Activated T-cell treated with anti-CD3 and anti-CD28 coated beads for 1 hour (primary cell): ENCODE data around the gene NEDD4L.
A peak's percentile ranks its signal among the peaks of the same experiment; 100 is the strongest.

Experiments
- DNase-seq: peaks from one replicate; pipeline ENCODE4 v3.0.0-alpha.2; 2020; ENCODE audit warnings: low read depth

The NEDD4L gene

GRCh38 chr18:58321986-58322385 is 278.0 kb downstream of the NEDD4L start:
- DNase-seq, result peak; percentile 14

DNA sequence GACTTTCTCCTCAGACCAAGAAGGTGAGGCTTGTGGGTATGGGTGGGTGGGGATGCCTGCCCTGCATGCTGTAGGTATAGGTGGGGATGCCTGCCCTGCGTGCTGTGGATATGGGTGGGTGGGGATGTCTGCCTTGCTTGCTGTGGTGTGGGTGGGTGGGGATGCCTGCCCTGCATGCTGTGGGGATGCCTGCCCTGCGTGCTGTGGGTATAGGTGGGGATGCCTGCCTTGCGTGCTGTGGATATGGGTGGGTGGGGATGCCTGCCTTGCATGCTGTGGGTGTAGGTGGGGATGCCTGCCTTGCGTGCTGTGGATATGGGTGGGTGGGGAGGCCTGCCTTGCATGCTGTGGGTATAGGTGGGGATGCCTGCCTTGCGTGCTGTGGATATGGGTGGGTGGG is 278.4 kb downstream of the NEDD4L start:
- DNase-seq, result no peak

DNA sequence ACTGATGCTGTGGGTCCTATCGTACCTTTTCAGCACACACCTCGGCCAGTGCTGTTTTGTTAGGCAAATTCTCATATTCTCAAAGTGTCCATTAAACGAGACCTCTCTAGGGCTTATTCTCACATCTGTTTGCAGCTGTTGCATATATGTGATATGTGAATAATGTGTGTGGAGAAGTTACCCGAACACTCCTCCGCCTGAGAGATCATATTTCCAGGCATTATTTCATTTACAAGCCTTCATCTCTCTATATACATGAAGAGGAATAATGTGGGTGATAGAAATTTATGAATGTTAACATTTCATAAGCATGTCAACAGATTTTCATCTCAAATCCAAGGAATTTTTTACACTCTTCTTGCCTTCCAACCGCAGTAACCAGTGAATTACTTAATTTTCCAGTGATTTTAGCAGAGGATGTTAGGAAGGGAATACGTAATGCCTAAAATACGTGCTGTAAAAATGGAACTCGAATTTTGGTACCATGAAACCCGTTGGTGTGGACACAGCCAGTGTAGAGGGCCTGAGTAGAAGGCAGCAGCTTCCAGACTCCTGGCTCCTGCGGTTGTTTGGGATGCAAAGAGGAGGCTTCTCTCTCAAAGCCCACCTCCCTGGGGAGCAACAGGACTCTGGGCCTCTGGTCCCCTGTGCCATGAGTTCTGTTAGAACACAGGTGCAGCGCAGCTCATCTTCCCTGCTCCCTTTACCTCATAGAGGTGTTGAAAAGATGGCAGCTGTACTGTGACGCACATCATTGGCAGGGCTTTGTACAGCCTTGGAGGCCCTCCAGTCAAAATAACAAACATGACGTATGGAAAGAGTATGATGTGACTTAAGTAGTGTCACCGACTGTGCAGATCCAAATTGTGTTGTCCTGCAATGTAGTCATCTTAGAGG is 280.1 kb downstream of the NEDD4L start:
- no peak for DNase-seq

- no peak for DNase-seq
These were observed 280.9 kb downstream of the NEDD4L start for GRCh38 chr18:58324824-58325480.

DNA sequence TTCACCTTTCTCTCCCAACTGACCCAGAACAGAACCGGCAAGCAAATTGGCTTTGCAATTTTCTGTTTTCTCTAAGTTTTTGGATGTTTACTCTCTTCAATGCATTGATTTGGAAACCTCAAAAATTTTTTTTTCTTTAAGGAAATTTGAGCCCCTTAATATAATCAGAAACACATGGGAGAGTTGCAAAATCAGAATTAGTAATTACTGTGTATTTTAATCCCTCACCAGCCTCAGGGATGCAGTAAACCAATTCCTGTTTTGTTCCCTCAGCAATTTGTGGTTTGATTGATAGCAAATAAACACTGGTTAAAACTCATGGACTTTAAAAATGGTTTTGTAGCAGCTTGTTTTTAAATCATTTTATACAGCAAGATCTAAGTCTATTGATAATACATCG is 281.5 kb downstream of the NEDD4L start:
- DNase-seq, result no peak

- DNase-seq, result no peak
These were observed 290.0 kb downstream of the NEDD4L start for GRCh38 chr18:58334061-58334460.

DNA sequence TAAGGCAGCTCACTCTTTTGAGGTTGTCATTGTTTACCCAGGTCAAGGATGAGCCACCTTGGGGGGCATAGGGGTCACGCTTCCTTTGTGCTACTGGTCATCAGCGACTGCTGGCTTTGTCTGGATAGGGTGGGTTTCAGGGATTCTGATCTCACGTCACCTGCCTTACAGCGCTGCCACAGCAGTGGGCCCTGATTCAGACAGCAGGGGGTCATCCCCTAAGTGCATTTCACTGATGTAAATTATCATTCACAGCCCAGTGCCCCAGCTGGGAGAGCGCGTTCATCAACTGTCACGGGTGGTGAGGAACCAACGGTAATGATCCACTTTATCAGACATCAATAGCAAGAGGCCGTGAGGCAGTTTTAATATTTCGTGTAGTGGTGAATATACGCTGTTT is 291.2 kb downstream of the NEDD4L start:
- DNase-seq, result no peak

GRCh38 chr18:58335821-58336220 is 291.8 kb downstream of the NEDD4L start:
- DNase-seq, result no peak

DNA sequence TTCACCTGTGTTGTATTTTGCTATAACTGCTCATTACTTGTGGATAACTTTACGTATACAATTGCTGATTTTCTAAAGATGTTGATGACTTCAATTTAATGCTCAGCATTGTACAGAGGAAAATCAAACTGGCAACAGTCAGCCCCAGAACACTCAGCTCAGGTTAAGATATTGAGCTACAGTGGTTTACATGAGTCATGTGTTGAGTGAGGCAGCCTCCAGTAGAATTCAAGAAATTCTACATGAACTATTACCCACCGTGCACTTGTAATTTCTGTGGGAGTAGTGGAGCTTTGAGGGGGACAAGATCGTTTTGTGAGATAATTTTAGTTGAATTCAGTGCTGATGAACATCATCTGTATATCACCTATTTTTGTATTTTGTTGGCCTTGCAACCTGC is 292.6 kb downstream of the NEDD4L start:
- no peak for DNase-seq

GRCh38 chr18:58337285-58337684 is 293.3 kb downstream of the NEDD4L start:
- no peak for DNase-seq

GRCh38 chr18:58337686-58338085 is 293.7 kb downstream of the NEDD4L start:
- DNase-seq, result no peak

DNA sequence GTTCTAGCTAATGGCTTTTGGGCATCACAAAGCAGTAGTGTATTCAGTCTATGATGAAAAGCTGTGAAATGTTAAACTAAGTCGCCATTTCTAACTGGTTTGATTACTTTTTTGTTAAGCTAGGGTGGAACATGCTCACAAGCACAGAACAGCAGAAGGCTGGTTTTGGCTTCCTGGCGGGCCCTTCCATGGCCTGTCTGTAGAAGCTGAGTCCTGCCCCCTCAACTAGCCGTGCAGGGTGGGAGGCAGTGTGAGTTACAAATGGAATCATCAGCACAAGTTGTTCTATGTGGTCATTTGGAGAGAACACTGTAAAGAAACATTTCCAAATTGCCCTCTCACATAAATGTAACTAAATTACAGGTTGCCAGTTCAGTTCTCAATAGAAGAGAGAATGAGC is 294.1 kb downstream of the NEDD4L start:
- DNase-seq, result no peak

DNA sequence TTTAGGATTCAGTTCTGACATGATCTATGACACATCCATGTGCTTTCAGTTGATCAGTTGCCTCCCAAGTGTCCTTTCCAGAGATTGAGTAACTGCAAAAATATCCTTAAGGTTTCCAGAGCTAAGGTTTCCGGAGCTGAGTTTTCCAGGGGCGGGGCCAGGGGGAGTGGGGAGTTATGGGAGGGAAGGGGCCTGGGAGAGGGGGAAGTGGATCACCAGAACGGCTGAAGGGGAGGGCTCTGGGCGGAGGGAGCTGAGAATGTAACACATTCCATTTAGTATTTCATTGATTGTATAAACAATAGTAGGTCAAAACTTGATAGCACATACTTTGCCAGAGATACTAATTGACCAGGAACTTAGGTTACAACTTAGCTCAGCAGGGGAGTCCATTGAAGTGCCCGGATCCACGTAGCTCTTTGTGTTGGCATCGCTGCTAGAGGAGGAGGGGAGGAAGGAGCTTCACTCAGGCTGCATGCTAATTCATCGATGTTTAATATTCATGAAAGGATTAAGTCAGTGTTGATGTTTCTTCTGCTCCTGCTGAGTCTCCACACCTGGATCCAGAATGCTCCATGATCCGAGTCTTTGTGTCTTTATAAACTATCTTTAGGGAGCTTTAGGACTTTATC is 295.1 kb downstream of the NEDD4L start:
- DNase-seq, result no peak

- DNase-seq, result no peak
These were observed 295.9 kb downstream of the NEDD4L start for GRCh38 chr18:58339890-58340289.

- no peak for DNase-seq
These were observed 297.9 kb downstream of the NEDD4L start for GRCh38 chr18:58341916-58342315.

DNA sequence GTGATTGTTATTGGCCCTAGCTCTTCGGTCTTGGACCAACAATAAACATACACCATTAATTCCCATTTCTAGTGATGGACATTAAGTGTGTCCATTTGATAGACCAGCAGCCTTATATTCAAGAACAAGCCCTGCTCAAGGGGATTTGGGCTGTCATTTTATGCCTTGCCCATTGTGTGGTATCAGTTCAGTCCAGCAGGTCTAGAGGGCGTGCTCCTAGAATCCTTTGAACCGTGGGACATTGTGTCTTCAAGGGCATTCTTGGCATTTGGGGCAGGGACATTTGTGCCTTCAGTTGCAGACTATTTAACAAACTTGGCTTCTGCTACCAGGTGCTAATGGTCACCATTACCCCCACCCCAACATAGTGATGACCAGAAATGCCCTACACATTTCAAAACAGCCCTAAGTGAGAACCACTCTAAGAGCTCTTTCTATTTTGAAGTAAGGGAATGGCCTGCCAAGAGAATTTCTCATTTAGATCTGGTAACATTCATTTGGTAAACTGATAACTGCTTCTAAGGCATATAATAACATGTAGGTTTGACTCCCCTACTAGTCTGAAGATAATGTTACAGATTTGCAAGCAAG is 300.1 kb downstream of the NEDD4L start:
- no peak for DNase-seq

DNA sequence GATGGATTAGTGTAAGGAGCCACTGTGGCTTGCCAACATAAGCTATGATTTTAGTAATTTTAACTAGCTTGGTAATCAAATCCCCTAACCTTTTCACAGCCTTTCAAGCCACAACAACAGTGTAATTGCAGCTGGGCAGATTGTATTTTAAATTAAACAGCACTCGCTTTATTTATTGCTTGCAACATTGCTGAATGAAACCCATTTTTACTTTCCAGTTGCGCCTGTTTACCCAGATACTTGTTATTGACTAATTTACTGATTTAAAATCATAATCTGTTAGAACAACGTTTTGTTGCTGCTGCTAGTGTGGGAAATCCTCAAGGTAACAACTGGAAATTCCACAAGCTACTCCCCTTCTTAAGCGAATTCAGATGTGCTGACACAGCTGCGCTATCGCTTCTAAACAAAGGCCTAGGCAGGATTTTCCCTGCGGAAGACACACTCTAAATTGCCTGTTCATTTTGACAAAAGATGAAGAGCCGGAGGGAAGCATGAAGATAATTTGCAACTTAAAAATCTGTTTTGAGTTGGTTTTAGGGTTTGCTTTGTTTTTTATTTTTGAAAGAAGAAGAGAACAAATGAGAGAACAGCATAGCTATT is 300.9 kb downstream of the NEDD4L start:
- no peak for DNase-seq

DNA sequence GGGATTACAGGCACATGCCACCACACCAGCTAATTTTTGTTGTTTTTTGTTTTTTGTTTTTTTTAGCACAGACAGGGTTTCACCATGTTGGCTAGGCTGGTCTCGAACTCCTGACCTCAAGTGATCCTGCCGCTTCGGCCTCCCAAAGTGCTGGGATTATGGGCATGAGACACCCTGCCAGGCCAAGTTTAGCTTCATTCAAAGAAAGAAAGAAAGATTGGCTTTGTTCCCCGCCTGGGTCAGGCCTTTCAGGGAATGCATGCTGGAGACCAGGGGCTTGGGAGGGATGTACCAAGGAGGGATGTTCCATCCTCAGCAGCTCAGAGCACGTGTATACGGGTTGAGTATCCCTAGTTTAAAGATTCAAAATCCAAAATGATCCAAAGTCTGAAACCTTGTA is 301.8 kb downstream of the NEDD4L start:
- DNase-seq, result no peak

DNA sequence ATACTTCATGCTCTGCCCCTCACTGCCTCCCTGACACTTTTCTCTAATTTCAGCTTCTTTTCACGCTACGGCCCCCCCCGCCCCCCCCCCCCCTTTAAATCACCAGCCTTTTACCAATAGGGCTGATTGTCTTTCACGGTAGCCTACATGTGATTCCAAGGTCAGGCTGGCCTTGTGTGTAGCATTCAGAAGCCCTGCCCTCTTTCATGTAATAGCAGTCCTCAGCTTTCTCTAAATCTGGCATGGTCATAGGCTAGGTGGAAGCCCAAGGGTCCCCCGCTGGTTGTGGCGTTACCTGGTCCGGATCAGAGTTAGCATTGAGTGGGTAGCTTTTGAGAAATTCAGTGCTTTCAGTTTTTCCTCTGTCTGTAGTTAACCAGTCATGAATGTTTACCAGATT is 303.1 kb downstream of the NEDD4L start:
- no peak for DNase-seq

GRCh38 chr18:58348517-58348916 is 304.5 kb downstream of the NEDD4L start:
- no peak for DNase-seq

DNA sequence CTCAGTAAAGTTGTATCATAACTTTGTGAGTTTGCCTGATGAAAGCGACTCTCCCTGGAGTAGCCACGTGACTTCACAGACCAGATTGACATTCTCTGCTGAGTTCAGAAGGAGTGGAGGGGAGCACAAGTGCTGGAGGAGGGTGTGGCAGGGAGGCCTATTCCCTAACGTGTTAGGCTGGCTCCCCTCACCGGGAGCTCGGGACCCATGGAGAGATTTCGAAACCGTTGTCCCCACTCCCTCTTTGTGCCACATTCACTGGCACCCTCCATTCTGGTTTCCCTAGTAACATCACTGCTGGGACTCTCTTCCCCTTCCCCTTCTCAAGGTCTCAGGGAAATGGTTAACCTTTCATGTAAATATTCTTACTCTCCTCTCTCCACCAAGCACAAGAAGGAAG is 304.9 kb downstream of the NEDD4L start:
- DNase-seq, result no peak

DNA sequence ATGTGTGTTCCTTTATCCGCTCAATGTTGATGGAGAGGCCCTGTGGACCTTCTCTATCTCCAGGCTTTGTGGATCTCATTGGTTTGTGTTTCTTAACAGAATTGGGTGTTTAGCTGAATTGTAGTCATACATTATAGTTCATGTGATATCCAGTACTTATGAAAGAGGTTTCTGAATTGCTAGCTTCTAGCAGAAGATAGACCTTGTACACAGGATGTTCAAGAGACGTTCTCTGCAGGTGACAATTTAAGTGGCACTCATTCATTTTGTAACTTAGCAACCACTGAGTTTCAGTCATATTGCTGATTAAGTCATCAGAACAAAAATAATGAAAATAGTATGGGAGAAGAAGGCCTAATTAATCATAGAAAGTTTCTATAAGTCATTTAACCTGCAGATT is 305.6 kb downstream of the NEDD4L start:
- DNase-seq, result no peak
